ES-I3 (cell line): Measurements from ENCODE around the gene OSBPL8.

Experiments
- H3K36me3 ChIP-seq: 2 replicates; pipeline ENCODE4 v1.6.1; 2013; ENCODE audit warnings: mild to moderate bottlenecking, low read length, control low read depth, moderate library complexity; ENCODE audit not compliant: insufficient read depth
- H3K4me1 ChIP-seq: 2 replicates; pipeline ENCODE4 v1.6.1; 2013; ENCODE audit warnings: mild to moderate bottlenecking, control low read depth, low read length; ENCODE audit not compliant: insufficient read depth
- H3K9ac ChIP-seq: 2 replicates; pipeline ENCODE4 v1.6.1; 2013; ENCODE audit warnings: low read depth, mild to moderate bottlenecking, low read length, moderate library complexity
- H3K9me3 ChIP-seq: 2 replicates; pipeline ENCODE4 v1.6.1; 2013; ENCODE audit warnings: mild to moderate bottlenecking, low read length, moderate library complexity; ENCODE audit not compliant: control insufficient read depth, insufficient read depth

OSBPL8 gene

DNA sequence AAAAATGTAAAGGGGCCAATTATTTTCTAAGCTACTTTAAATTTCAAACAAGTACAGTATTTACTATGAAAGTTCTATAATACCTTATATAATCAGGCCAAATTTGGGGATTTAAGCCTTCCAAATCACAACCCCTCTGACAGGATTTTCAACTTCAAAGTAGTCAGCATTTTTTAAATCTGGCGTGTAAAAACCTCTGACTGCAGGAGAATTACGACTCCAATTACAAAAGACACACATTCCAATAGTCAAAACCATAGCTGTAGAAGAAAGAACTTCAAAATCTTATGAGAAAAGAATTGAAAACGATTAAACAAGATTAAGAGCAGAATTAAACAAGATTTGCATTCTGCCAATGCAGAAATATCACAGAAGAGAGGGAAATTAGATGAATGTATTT is 12.7 kb downstream of the OSBPL8 start:
- Histone ChIP-seq H3K9ac (no peak overlapping the region), H3K9me3 (no peaks in the 10 kb centered on the region), H3K36me3 (no peaks in the 10 kb centered on the region), H3K4me1 (peaks cover 43% of the 10 kb centered on the region)

DNA sequence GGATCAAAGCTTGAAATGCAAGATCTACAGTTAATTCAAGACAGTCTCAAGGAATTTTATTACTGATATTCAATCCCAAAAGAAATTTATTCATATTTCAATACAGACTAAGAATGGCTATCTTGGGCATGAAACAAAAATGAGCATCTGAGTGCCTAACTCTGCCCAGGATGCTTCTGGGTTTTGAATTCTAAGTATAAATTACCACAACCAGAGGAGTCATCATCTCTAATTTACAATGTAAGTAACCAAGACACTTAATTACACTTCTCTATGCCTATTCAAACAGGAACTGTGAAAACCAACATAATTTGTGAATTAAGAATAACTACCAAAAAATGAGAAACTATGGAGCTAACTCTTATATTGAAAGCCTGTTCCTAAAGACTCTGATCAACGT is 14.1 kb downstream of the OSBPL8 start:
- Histone ChIP-seq H3K36me3 (no peaks in the 10 kb centered on the region), H3K9ac (no peak overlapping the region), H3K4me1 (peaks cover 43% of the 10 kb centered on the region)

DNA sequence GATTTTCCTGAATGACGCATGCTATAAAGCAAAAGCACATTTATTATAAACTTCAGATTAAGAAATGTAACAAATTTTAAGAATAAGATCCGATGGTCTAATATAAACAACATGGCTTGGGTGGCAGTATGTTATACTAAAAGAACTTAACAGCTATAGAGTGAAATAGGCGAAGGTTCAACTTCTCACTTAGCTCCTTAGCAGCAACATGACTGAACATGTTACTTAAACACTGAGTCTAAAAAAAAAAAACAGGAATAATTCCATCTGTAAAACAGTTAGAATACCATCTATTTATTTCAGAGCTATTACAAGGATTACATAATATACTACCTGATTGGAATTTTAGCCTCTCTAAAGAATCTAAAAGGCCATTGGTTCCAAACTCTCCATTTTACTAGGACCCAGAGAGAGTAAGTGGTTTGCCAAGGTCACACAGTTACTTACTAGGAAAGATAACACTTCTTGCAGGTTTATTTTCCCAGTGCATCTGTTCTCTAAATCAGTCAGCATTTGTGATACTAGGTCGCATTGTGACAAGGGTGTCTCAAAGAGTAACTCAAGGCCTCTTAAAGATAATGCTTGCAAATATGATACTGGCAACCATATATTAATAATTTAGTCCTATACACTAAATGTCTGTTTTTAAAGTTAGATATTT is 14.8 kb downstream of the OSBPL8 start:
- Histone ChIP-seq H3K9me3 (no peaks in the 10 kb centered on the region), H3K36me3 (no peaks in the 10 kb centered on the region), H3K4me1 (peaks cover 43% of the 10 kb centered on the region), H3K9ac (no peak overlapping the region)

More for the DNA sequence above, 14.1 kb downstream of the OSBPL8 start:
- H3K9me3 ChIP-seq: no peaks in the 10 kb centered on the region

DNA sequence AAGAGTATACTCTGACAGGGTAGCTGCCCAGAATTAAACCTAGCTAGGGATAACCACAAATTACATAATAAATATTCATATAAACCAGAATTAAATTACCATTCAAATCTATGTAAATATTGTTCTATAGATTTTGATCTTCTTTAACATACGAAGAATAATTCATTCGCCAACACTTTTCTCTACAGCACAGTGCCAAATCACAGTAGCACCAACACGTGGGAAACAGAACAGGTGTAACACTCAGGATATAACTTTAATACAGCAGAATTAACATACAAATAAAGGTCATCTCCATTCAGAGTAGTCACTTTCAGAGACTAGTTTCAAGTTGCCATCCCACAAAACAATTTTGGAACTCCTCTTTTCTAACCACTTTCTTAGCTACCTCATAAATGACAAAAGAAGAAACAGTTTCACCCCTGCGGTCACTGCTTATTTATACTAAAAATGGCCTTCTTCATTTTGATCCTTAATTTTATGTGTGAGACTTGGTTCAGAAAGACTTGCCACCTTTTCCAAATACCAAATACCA is 15.7 kb downstream of the OSBPL8 start:
- Histone ChIP-seq H3K9me3 (no peaks in the 10 kb centered on the region), H3K4me1 (peaks cover 43% of the 10 kb centered on the region), H3K9ac (no peak overlapping the region), H3K36me3 (no peaks in the 10 kb centered on the region)

DNA sequence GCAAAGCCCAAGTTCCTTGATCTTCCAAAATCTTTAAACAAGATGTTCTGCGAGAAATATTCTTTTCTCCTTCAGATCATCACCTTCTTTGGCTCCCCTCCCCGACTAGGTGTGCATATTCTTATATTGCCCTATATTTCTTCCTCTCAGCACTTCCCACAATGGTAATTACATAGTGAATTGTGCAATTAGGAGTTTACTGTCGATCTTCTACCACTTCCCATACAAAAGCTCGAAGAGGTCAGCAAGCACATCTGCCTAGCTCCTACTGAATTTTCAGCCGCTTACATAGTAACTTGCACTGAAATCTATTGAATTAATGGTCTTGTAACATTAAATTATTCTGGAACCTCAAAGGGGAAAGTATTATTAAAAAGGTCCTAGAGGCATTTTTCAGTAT is 16.7 kb downstream of the OSBPL8 start:
- no peaks in the 10 kb centered on the region for H3K9me3 ChIP-seq
- H3K9ac ChIP-seq: no peak overlapping the region
- peaks cover 36% of the 10 kb centered on the region for H3K4me1 ChIP-seq
- no peaks in the 10 kb centered on the region for H3K36me3 ChIP-seq

DNA sequence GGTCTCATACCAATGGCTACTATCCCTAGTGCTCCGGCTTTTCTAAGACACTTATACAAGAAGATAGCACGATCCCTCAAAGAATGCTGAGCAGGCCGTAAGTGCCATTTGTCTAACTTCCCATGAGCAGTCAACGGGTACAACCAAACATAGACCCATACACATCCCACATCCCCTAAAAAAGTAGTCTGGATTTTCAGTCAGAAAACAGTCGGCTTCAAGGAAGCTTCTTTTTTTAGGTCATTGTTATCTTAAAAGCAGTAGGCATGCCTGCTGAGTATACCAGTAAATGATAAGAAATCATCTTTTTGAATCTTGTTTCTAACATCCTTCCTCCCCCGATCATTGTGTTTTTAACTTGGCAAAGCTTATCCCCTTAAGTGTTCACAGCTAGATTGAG is 19.8 kb downstream of the OSBPL8 start:
- Histone ChIP-seq H3K9ac (no peak overlapping the region), H3K9me3 (no peaks in the 10 kb centered on the region), H3K4me1 (peaks cover 12% of the 10 kb centered on the region), H3K36me3 (no peaks in the 10 kb centered on the region)

DNA sequence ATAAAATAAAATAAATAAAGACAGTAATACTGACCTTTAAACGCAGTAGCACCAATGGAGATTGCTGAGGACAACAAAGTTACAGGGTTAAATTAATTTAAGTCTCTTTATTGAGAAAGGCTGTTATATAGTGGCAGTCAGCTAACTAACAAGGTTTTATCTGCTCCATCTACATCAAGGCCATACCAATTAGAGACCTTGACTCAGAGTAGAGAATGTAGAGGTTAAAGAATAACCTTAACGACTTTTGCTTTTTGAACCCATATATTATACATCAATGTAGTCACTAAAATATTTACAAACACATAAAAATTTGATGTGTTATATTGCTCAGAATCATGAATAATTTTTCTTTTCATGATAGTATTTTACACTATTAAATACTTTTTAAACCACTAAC is 21.6 kb downstream of the OSBPL8 start:
- H3K9ac ChIP-seq: no peak overlapping the region
- H3K36me3 ChIP-seq: no peaks in the 10 kb centered on the region

DNA sequence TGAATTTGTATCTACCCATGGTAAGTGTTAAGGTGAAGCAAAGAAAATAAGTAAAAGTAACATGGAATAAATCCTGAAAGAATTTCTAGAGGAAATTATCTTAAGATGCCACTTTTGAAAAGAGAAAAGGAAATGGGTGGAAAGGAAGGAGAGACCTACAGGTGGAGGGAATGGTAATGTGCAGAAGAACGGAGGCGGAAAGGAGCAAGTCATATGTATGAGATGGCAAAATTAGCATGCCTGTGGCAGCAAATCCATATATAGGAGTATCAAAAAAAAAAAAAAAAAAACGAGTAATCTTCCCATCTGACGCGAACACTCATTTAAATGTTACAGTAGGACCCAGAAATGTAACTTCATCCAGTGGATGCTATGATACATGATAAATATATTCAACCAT is 23.0 kb downstream of the OSBPL8 start:
- Histone ChIP-seq H3K9ac (no peak overlapping the region), H3K36me3 (no peaks in the 10 kb centered on the region), H3K9me3 (no peaks in the 10 kb centered on the region), H3K4me1 (peaks cover 6% of the 10 kb centered on the region; the same call in 1 of the 2 replicates)

More for the DNA sequence above, 21.6 kb downstream of the OSBPL8 start:
- Histone ChIP-seq H3K9me3 (no peaks in the 10 kb centered on the region), H3K4me1 (peaks cover 6% of the 10 kb centered on the region; the same call in 1 of the 2 replicates)

DNA sequence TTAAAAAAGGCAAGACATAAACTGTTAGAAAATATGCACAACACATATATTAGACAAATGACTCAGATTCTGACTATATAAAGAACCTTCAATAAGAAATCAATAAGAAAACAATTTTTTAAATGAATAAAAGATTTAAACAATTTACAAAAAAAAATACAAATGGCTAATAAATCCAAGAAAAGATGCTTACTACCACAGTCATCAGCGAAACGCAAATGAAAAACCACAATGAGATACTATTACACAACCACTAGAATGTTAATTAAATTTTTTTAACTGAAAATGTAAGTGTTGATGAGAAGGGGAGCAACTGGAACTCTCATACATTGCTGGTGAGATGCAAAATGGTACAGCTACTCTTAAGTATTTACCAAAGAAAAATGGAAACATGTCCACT is 24.4 kb downstream of the OSBPL8 start:
- no peaks in the 10 kb centered on the region for H3K36me3 ChIP-seq
- H3K9ac ChIP-seq: no peak overlapping the region
- no peaks in the 10 kb centered on the region for H3K9me3 ChIP-seq
- H3K4me1 ChIP-seq: peaks cover 16% of the 10 kb centered on the region; the same call in 1 of the 2 replicates

DNA sequence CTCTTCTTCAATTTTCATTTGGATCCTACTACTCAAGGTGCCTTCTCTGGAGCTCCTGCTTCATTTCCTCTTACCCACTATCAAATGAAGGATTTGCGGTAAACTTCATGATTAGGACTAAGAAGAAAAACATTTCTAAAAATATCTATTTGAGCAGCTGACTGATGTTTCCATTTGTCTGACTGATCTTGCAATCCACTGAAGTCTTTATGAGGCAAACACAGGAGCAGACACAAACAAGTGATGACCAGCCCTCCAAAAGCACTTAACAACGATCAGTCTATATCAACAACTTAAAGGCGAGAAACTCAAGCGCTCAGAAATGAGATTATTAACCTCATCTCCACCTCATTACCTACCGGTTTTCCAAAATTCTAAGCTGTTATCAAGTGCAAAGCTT is 26.2 kb downstream of the OSBPL8 start:
- Histone ChIP-seq H3K9me3 (no peaks in the 10 kb centered on the region), H3K36me3 (no peaks in the 10 kb centered on the region), H3K9ac (no peak overlapping the region), H3K4me1 (peaks cover 16% of the 10 kb centered on the region; the same call in 1 of the 2 replicates)

DNA sequence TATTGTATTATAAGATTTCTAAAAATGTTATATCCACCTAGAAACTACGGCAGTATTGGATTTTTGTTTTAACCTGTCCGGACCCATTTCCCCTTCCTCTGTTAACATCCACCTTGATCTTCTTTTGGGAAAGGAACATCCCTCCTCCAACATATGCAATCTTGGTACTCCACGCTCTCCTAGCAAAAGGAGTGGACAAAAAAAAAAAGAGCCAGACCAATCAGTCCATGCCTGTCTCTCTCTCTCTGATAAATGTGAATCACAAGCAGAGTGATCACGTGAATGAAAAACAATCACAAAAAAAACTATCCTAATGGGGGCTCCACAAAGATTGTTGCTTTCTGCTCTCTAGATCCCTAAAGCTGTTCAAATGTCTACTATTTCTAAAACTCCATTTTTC is 27.1 kb downstream of the OSBPL8 start:
- no peaks in the 10 kb centered on the region for H3K36me3 ChIP-seq
- H3K4me1 ChIP-seq: peaks cover 16% of the 10 kb centered on the region; the same call in 1 of the 2 replicates
- H3K9ac ChIP-seq: no peak overlapping the region
- H3K9me3 ChIP-seq: peaks cover 2% of the 10 kb centered on the region; the same call in 1 of the 2 replicates

DNA sequence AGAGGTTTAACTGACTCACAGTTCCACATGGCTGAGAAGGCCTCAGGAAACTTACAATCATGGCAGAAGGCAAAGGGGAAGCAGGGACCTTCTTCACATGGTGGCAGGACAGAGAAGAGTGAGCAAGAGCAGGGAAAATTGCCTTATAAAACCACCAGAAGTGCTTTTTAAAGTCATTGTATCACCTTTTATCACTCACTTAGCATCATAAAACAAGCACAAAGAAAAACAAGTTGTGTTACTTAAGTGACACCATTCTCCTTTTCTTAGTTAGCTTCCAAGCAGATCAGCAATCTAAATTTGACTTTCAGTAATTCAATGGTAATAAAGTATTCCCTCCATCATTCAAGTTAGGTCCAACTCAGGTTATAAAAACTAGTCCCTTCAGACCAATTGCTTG is 28.5 kb downstream of the OSBPL8 start:
- no peak overlapping the region for H3K9ac ChIP-seq
- peaks cover 5% of the 10 kb centered on the region; the same call in 1 of the 2 replicates for H3K9me3 ChIP-seq
- H3K4me1 ChIP-seq: peaks cover 16% of the 10 kb centered on the region; the same call in 1 of the 2 replicates
- H3K36me3 ChIP-seq: no peaks in the 10 kb centered on the region

DNA sequence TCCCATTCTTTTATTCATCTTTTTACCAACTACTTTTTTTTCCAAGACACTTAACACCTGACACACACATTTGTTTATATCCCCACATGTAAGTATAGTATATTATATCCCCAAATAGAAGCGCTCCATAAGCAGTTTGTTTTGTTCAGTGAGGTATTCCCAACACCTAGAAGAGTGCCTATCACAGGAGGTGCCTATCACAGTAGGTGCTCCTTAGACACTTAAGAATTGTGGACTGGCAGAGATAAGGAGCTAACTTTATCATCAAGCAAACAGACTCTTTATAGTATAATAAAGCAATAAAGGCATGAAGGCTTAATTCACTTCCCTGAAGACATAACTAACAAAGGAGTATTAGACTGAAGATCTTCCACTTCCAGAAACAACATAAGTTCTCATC is 29.1 kb downstream of the OSBPL8 start:
- H3K9ac ChIP-seq: no peak overlapping the region
- H3K4me1 ChIP-seq: peaks cover 16% of the 10 kb centered on the region; the same call in 1 of the 2 replicates

DNA sequence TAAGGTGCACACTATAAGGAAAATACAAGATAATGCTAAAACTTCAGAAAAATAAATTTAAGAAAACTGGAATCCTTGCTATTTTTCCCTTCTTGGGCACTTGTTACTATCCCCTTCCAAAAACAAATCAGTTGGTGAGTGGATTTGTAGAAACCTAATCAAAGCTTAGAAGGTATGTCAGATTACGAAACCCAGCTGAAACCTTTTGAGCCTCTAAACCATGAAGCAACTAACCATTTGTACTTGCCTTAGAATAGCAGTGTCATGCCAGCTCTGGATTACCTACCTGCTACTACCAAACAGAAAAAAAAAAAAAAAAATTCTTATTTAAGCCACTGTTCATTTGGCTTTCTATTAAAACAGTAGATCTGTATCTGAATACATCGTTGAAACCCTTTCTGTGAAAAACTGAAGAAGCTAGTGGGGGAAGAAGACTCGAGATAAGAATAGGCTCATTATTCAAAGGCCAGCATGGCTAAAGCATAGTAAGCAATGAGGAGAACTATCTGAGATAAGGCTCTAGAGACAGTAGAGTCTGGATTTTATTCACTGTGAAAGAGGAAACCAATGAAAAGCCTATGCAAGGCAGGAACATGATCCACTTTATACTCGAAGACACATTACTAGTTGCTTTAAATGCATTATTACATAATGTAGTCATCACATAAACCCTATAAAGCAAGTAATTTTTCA is 30.2 kb downstream of the OSBPL8 start:
- Histone ChIP-seq H3K4me1 (peaks cover 14% of the 10 kb centered on the region; the same call in 1 of the 2 replicates), H3K9ac (no peak overlapping the region), H3K36me3 (no peaks in the 10 kb centered on the region), H3K9me3 (peaks cover 5% of the 10 kb centered on the region; the same call in 1 of the 2 replicates)

More for the DNA sequence above, 29.1 kb downstream of the OSBPL8 start:
- no peaks in the 10 kb centered on the region for H3K36me3 ChIP-seq
- H3K9me3 ChIP-seq: peaks cover 5% of the 10 kb centered on the region; the same call in 1 of the 2 replicates

DNA sequence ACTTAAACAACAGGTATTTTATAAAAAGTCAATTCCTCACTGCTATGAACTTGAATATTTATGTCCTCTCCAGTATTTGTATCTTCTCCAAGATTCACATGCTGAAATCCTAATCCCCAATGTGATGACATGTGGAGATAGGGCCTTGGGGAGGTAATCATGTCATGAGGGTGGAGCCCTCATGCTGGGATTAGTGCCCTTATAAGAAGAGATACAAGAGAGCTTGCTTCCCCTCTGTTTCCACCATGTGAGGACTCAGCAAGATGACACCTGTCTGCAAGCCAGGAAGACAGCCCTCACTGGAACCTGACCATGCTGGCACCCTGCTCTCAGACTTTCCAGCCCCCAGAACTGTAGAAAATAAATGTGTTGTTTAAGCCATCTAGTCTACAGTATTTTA is 36.2 kb downstream of the OSBPL8 start:
- H3K9ac ChIP-seq: no peak overlapping the region
- no peaks in the 10 kb centered on the region for H3K36me3 ChIP-seq
- peaks cover 36% of the 10 kb centered on the region for H3K9me3 ChIP-seq
- no peaks in the 10 kb centered on the region for H3K4me1 ChIP-seq
